Mesendoderm (in vitro differentiated cells): ENCODE data around the gene RNF26.

Source experiments
- DNase-seq: peaks from one replicate; pipeline ENCODE4 v3.0.0; 2013
- H2AK5ac ChIP-seq: 2 replicates; pipeline ENCODE4 v1.6.1; 2013; ENCODE audit warnings: low read length, inconsistent platforms
- H2BK120ac ChIP-seq: 2 replicates; pipeline ENCODE4 v1.6.1; 2013; ENCODE audit warnings: low read depth, mild to moderate bottlenecking, low read length, moderate library complexity, mixed read lengths
- H2BK15ac ChIP-seq: replicated peaks from 2 replicates; pipeline ENCODE4 v1.6.1; 2013; ENCODE audit warnings: low read depth, mild to moderate bottlenecking, moderate library complexity
- H2BK5ac ChIP-seq: 2 replicates; pipeline ENCODE4 v1.6.1; 2013; ENCODE audit warnings: low read length, inconsistent platforms
- H3K18ac ChIP-seq: 2 replicates; pipeline ENCODE4 v1.6.1; 2013; ENCODE audit warnings: mild to moderate bottlenecking, low read length, mixed read lengths
- H3K23ac ChIP-seq: one replicate; pipeline ENCODE4 v1.6.1; 2013; ENCODE audit warnings: low read length
- H3K27ac ChIP-seq: 2 replicates; pipeline ENCODE4 v1.5.1; 2013; ENCODE audit warnings: low read depth, mild to moderate bottlenecking, inconsistent platforms, low read length, moderate library complexity
- H3K27me3 ChIP-seq: 2 replicates; pipeline ENCODE4 v1.6.1; 2013; ENCODE audit warnings: low read length, control low read depth, mild to moderate bottlenecking, inconsistent platforms; ENCODE audit not compliant: insufficient read depth, poor library complexity
- H3K36me3 ChIP-seq: 2 replicates; pipeline ENCODE4 v1.6.1; 2013; ENCODE audit warnings: low read length, inconsistent platforms; ENCODE audit not compliant: control insufficient read depth, insufficient read depth
- H3K4ac ChIP-seq: one replicate; pipeline ENCODE4 v1.6.1; 2013; ENCODE audit warnings: low read depth, mild to moderate bottlenecking, low read length, moderate library complexity
- H3K4me1 ChIP-seq: 2 replicates; pipeline ENCODE4 v1.6.1; 2013; ENCODE audit warnings: low read depth, low read length, inconsistent platforms; ENCODE audit not compliant: control insufficient read depth
- H3K4me2 ChIP-seq: 2 replicates; pipeline ENCODE4 v1.6.1; 2013; ENCODE audit warnings: low read length
- H3K4me3 ChIP-seq: 2 replicates; pipeline ENCODE4 v1.5.1; 2013; ENCODE audit warnings: mild to moderate bottlenecking, low read length
- H3K56ac ChIP-seq: one replicate; pipeline ENCODE4 v1.6.1; 2013; ENCODE audit warnings: low read length
- H3K79me1 ChIP-seq: 2 replicates; pipeline ENCODE4 v1.6.1; 2013; ENCODE audit warnings: low read length, inconsistent platforms
- H3K79me2 ChIP-seq: 2 replicates; pipeline ENCODE4 v1.6.1; 2013; ENCODE audit warnings: mild to moderate bottlenecking, low read length; ENCODE audit not compliant: control insufficient read depth, insufficient read depth
- H3K9ac ChIP-seq: 2 replicates; pipeline ENCODE4 v1.6.1; 2013; ENCODE audit warnings: low read length, inconsistent platforms
- H4K5ac ChIP-seq: one replicate; pipeline ENCODE4 v1.6.1; 2013; ENCODE audit warnings: low read length
- H4K8ac ChIP-seq: one replicate; pipeline ENCODE4 v1.6.1; 2013; ENCODE audit warnings: low read depth, mild to moderate bottlenecking, control low read depth, low read length, moderate library complexity
- WGBS: extraction: QIAGEN DNeasy Blood & Tissue Kit; methylation state at CpG from one replicate; pipeline ENCODE4 v1.1.7; 2013; ENCODE audit warnings: low lambda C conversion rate, missing lambda C conversion rate; ENCODE audit not compliant: insufficient coverage; ENCODE audit errors: extremely low coverage; 5-methylcytosine and 5-hydroxymethylcytosine counted together

Gene RNF26

GRCh38 chr11:119343726-119344125 lies 9.4 kb downstream of the RNF26 start:
- no peak overlapping the region for H2BK120ac ChIP-seq
- no peaks in the 10 kb centered on the region for H3K36me3 ChIP-seq
- no peak overlapping the region for H3K4me3 ChIP-seq
- no peak for DNase-seq
- H3K27ac ChIP-seq = no peak overlapping the region
- H3K4me1 ChIP-seq = peaks cover 4% of the 10 kb centered on the region
- H3K56ac ChIP-seq = no peak overlapping the region
- no peak overlapping the region for H3K18ac ChIP-seq
- no peak overlapping the region for H3K23ac ChIP-seq
- H2BK15ac ChIP-seq = no peak overlapping the region
- H2BK5ac ChIP-seq = no peak overlapping the region
- H3K9ac ChIP-seq = no peak overlapping the region
- no peak overlapping the region for H2AK5ac ChIP-seq
- no peaks in the 10 kb centered on the region for H3K79me2 ChIP-seq
- no CpG with 5 or more reads among the region's 7 CpGs for WGBS
- peaks cover 11% of the 10 kb centered on the region for H3K27me3 ChIP-seq
- no peak overlapping the region for H3K4me2 ChIP-seq
- H3K79me1 ChIP-seq = no peaks in the 10 kb centered on the region
- H3K4ac ChIP-seq = no peak overlapping the region
- no peak overlapping the region for H4K8ac ChIP-seq
- no peak overlapping the region for H4K5ac ChIP-seq

- Histone ChIP-seq H3K56ac (no peak overlapping the region), H4K8ac (no peak overlapping the region), H3K9ac (no peak overlapping the region), H3K18ac (no peak overlapping the region), H3K23ac (no peak overlapping the region), H2BK15ac (no peak overlapping the region), H4K5ac (no peak overlapping the region), H3K27me3 (peaks cover 8% of the 10 kb centered on the region), H3K27ac (no peak overlapping the region), H3K4me3 (no peak overlapping the region), H3K79me1 (no peaks in the 10 kb centered on the region), H2BK120ac (no peak overlapping the region), H2BK5ac (no peak overlapping the region), H3K79me2 (no peaks in the 10 kb centered on the region), H3K36me3 (no peaks in the 10 kb centered on the region), H3K4ac (no peak overlapping the region), H3K4me2 (no peak overlapping the region), H3K4me1 (no peaks in the 10 kb centered on the region), H2AK5ac (no peak overlapping the region)
- no peak for DNase-seq
- WGBS = no CpG with 5 or more reads among the region's 14 CpGs
These were observed 10.1 kb downstream of the RNF26 start for GRCh38 chr11:119344291-119345010.

- no peak overlapping the region for H3K9ac ChIP-seq
- no peaks in the 10 kb centered on the region for H3K36me3 ChIP-seq
- no peak overlapping the region for H2BK15ac ChIP-seq
- H3K27me3 ChIP-seq = peaks cover 7% of the 10 kb centered on the region
- no peak overlapping the region for H3K18ac ChIP-seq
- H4K5ac ChIP-seq = no peak overlapping the region
- no peak overlapping the region for H2BK120ac ChIP-seq
- no peak overlapping the region for H3K56ac ChIP-seq
- no CpG with 5 or more reads among the region's 12 CpGs for WGBS
- no peaks in the 10 kb centered on the region for H3K79me1 ChIP-seq
- H3K4me3 ChIP-seq = no peak overlapping the region
- no peak overlapping the region for H4K8ac ChIP-seq
- no peak overlapping the region for H3K4me2 ChIP-seq
- no peak overlapping the region for H3K27ac ChIP-seq
- no peaks in the 10 kb centered on the region for H3K4me1 ChIP-seq
- no peak overlapping the region for H3K23ac ChIP-seq
- no peak for DNase-seq
- no peaks in the 10 kb centered on the region for H3K79me2 ChIP-seq
- no peak overlapping the region for H2AK5ac ChIP-seq
- H2BK5ac ChIP-seq = no peak overlapping the region
- no peak overlapping the region for H3K4ac ChIP-seq
These were observed 11.4 kb downstream of the RNF26 start for GRCh38 chr11:119345685-119346084.

- Histone ChIP-seq H3K4ac (no peak within 1 kb of the TSS), H3K18ac (no peak within 1 kb of the TSS), H3K23ac (no peak within 1 kb of the TSS), H3K4me3 (no peak within 1 kb of the TSS), H3K27ac (no peak within 1 kb of the TSS), H2AK5ac (no peak within 1 kb of the TSS), H3K56ac (no peak within 1 kb of the TSS), H3K4me1 (no peaks in the 10 kb centered on the region), H3K4me2 (no peak within 1 kb of the TSS), H2BK120ac (no peak within 1 kb of the TSS), H2BK15ac (no peak within 1 kb of the TSS), H3K27me3 (no peaks in the 10 kb centered on the region), H4K8ac (no peak within 1 kb of the TSS), H4K5ac (no peak within 1 kb of the TSS), H3K79me2 (no peaks in the 10 kb centered on the region), H3K9ac (no peak within 1 kb of the TSS), H3K36me3 (no peaks in the 10 kb centered on the region), H3K79me1 (no peaks in the 10 kb centered on the region), H2BK5ac (no peak within 1 kb of the TSS)
- WGBS = no CpG with 5 or more reads among the region's 6 CpGs
- no peak for DNase-seq
These were observed 12.3 kb downstream of the RNF26 start, which contains the start of gene MFRP for GRCh38 chr11:119346605-119347004. Gene MFRP (minus strand): TSS chr11:119346705. CDS start chr11:119346513, 192 bp downstream.

GRCh38 chr11:119347242-119347641 lies 12.9 kb downstream of the RNF26 start:
- H3K4me3 ChIP-seq = no peak overlapping the region
- no peak overlapping the region for H3K4ac ChIP-seq
- no peak overlapping the region for H3K4me2 ChIP-seq
- no peak overlapping the region for H3K23ac ChIP-seq
- H2BK120ac ChIP-seq = no peak overlapping the region
- no peaks in the 10 kb centered on the region for H3K79me2 ChIP-seq
- H3K9ac ChIP-seq = no peak overlapping the region
- no peaks in the 10 kb centered on the region for H3K36me3 ChIP-seq
- WGBS = no CpG with 5 or more reads among the region's 2 CpGs
- no peak overlapping the region for H3K27ac ChIP-seq
- H3K27me3 ChIP-seq = no peaks in the 10 kb centered on the region
- H4K5ac ChIP-seq = no peak overlapping the region
- no peaks in the 10 kb centered on the region for H3K4me1 ChIP-seq
- H2AK5ac ChIP-seq = no peak overlapping the region
- no peak overlapping the region for H2BK5ac ChIP-seq
- H4K8ac ChIP-seq = no peak overlapping the region
- no peak overlapping the region for H3K56ac ChIP-seq
- H3K18ac ChIP-seq = no peak overlapping the region
- no peak overlapping the region for H2BK15ac ChIP-seq
- DNase-seq = no peak
- no peaks in the 10 kb centered on the region for H3K79me1 ChIP-seq
